BE2C (cell line): ENCODE measurements around the gene RNF220.

ENCODE experiments used
- DNase-seq: peaks from one replicate; pipeline ENCODE4 v3.0.0-alpha.2; 2020
- H3K27me3 ChIP-seq: fragments of 250-450 bp; sonication (Bioruptor Pico); 2 replicates; pipeline ENCODE4 v1.5.1; 2020; ENCODE audit warnings: mild to moderate bottlenecking
- H3K36me3 ChIP-seq: fragments of 250-450 bp; sonication (Bioruptor Pico); 2 replicates; pipeline ENCODE4 v1.5.1; 2020; ENCODE audit warnings: mild to moderate bottlenecking
- H3K4me1 ChIP-seq: fragments of 250-450 bp; sonication (Bioruptor Pico); 2 replicates; pipeline ENCODE4 v1.5.1; 2020
- H3K4me3 ChIP-seq: 2 replicates; pipeline ENCODE4 v1.5.1; 2011; ENCODE audit warnings: low read depth, low read length
- H3K9me3 ChIP-seq: fragments of 250-450 bp; sonication (Bioruptor Pico); 2 replicates; pipeline ENCODE4 v1.5.1; 2020
- CTCF ChIP-seq: IDR thresholded peaks from 2 replicates; pipeline ENCODE4 v1.5.1; 2012; ENCODE audit warnings: mild to moderate bottlenecking, low read depth, low read length

The RNF220 gene

DNA sequence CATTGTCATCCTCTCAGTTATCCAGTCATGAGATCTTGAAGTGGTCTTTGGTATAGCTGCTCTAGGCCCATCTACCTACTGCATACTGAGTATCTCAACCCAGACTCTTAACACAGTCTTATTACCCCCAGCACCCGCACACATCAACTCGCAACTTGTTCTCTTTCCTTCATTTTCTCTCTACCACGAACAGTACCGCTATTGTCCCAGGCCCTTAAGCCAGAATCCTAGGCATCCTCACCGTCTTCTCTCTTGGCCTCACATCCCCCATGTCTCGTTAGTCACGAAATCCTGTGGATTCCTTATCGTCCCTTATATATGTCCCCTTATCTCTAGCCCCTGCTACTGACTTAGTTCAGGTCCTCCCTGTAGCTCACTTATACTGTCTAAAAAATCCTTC lies 142.8 kb downstream of the RNF220 start:
- H3K27me3 ChIP-seq = no peaks in the 10 kb centered on the region; the same call in 1 of the 2 replicates
- TF ChIP-seq CTCF = no peak
- no peaks in the 10 kb centered on the region for H3K36me3 ChIP-seq
- no peaks in the 10 kb centered on the region for H3K9me3 ChIP-seq
- H3K4me1 ChIP-seq = no peaks in the 10 kb centered on the region
- DNase-seq = no peak
- H3K4me3 ChIP-seq = no peak overlapping the region

DNA sequence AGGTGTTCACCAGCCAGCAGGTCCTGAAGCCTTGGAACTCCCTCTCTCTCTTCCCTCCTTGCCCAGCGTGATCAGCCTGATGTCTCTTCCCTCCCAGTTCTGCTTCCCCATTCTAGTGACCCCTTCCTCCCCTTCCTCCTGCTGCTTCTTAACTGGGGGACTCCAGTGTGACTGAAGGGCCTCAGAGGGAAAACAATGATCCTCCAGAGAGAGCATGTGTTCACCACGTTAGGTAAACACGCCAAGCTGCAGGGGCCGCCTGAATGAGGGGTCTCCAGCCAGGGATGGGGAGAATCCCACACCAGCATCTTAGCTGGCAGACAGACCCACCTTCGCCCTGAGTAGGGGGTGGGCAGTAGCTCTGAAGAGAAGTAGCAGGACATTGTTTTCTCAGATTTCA lies 144.5 kb downstream of the RNF220 start:
- TF ChIP-seq CTCF = no peak
- Histone ChIP-seq H3K4me3 (no peak overlapping the region), H3K9me3 (no peaks in the 10 kb centered on the region), H3K36me3 (no peaks in the 10 kb centered on the region), H3K4me1 (no peaks in the 10 kb centered on the region), H3K27me3 (no peaks in the 10 kb centered on the region; the same call in 1 of the 2 replicates)
- no peak for DNase-seq

- no peak for TF ChIP-seq CTCF
- Histone ChIP-seq H3K4me1 (no peaks in the 10 kb centered on the region), H3K36me3 (no peaks in the 10 kb centered on the region), H3K27me3 (no peaks in the 10 kb centered on the region; the same call in 1 of the 2 replicates), H3K4me3 (no peak overlapping the region), H3K9me3 (no peaks in the 10 kb centered on the region)
- no peak for DNase-seq
Observed at GRCh38 chr1:44553127-44553758, 148.2 kb downstream of the RNF220 start.

- Histone ChIP-seq H3K27me3 (peaks cover 2% of the 10 kb centered on the region), H3K36me3 (no peaks in the 10 kb centered on the region), H3K4me1 (no peaks in the 10 kb centered on the region), H3K4me3 (no peak overlapping the region), H3K9me3 (no peaks in the 10 kb centered on the region)
- no peak for TF ChIP-seq CTCF
- no peak for DNase-seq
Observed at GRCh38 chr1:44553771-44554170, 148.7 kb downstream of the RNF220 start.

DNA sequence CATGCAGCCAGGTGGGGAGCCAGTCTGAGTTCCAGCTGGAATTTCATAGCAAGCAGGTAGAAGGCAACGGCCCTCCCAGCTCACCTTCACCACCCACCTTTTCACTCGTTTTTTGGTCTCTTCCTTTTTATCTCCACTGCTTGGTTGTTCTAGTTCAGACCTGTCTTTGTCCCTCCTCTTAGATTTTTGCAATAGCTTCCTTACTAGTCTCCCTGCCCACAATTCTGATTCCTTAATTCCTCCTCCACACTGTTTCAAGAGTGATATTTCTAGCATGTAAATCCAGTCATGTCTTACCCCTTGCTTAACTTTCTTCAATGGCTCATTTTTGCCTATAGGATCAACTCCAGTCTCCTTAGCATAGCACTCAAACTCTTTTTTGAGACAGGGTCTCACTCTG lies 149.7 kb downstream of the RNF220 start:
- Histone ChIP-seq H3K4me1 (no peaks in the 10 kb centered on the region), H3K36me3 (no peaks in the 10 kb centered on the region), H3K9me3 (no peaks in the 10 kb centered on the region), H3K4me3 (no peak overlapping the region), H3K27me3 (peaks cover 11% of the 10 kb centered on the region)
- no peak for TF ChIP-seq CTCF
- DNase-seq = no peak

DNA sequence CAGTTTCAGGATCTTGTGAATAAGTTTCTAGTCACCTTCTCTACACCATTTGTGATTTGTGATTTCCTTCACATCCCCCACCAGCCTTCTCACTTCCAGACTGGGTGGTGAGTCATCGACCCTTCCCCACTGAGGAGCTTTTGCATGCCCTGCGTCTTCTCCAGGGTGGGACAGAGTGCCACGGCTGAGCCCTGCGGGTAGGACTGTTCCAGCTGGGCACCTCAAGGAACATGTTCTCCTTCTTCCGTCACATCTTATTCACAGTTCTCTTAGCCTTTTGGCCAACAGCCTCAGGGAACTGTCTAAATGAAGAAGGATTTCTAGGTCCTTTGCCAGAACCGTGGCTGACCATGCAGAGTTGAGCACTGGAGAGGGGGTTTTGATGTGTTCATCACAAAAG lies 152.7 kb downstream of the RNF220 start:
- DNase-seq = no peak
- no peak for TF ChIP-seq CTCF
- no peaks in the 10 kb centered on the region for H3K4me1 ChIP-seq
- no peaks in the 10 kb centered on the region for H3K36me3 ChIP-seq
- H3K4me3 ChIP-seq = no peak overlapping the region
- no peaks in the 10 kb centered on the region for H3K9me3 ChIP-seq
- peaks cover 23% of the 10 kb centered on the region for H3K27me3 ChIP-seq
